B cell (primary cell): ENCODE data around the gene SHQ1. TPM values are rescaled to one million over a fixed set of nuclear protein-coding genes. Genes with fewer than 3 reads are reported as not detected.

Experiments used
- ATAC-seq: fragments of 200-7000 bp; cut with Tn5 transposase; one replicate; pipeline ENCODE4 v1.10.0; 2021; ENCODE audit warnings: low read depth, mild to moderate bottlenecking, moderate number of reproducible peaks, moderate library complexity
- CTCF ChIA-PET: fragments of 350-600 bp; sonication (Branson Sonifier 250); formaldehyde crosslinking; loops from one replicate; lab custom pipeline; 2021; ENCODE audit warnings: antibody characterized with exemption, inconsistent platforms; lab: Charles Lee
- POLR2A ChIA-PET: fragments of 350-600 bp; sonication (Branson Sonifier 250); formaldehyde crosslinking; loops from one replicate; lab custom pipeline; 2021; ENCODE audit warnings: antibody characterized with exemption; lab: Charles Lee
- DNase-seq: peaks from one replicate; pipeline ENCODE4 v3.0.0; 2013
- H2AFZ ChIP-seq: 2 replicates; pipeline ENCODE4 v1.6.1; 2012; ENCODE audit warnings: mild to moderate bottlenecking, low read depth, low read length; ENCODE audit not compliant: insufficient read depth, poor library complexity, severe bottlenecking
- H3K27ac ChIP-seq, 2 donors: 1 replicate in 1 of 2; 2 replicates in 1 of 2; pipeline ENCODE4 v1.5.1; 2012 to 2013; ENCODE audit warnings: low read length in 2 of 2, mild to moderate bottlenecking in 2 of 2, moderate library complexity in 1 of 2
- H3K27me3 ChIP-seq, 4 experiments: fragments of 200-600 bp in 1 of 4; sonication (generic) in 1 of 4; replicated peaks in 1 of 4; 1 replicate in 2 of 4; 2 replicates in 2 of 4; pipeline versions ENCODE4 v1.6.1 to v1.7.0; 2013 to 2016; ENCODE audit warnings: low read length in 3 of 4, mild to moderate bottlenecking in 2 of 4, mixed read lengths in 1 of 4, moderate library complexity in 1 of 4; ENCODE audit not compliant: insufficient read depth in 4 of 4, control insufficient read depth in 3 of 4; ENCODE audit errors: control extremely low read depth in 1 of 4
- H3K36me3 ChIP-seq, 2 experiments: replicated peaks in 1 of 2; 1 replicate in 1 of 2; 2 replicates in 1 of 2; pipeline versions ENCODE4 v1.6.1 to v1.7.1; 2013; ENCODE audit warnings: low read length in 1 of 2; ENCODE audit not compliant: insufficient read depth in 2 of 2, control insufficient read depth in 1 of 2; ENCODE audit errors: control extremely low read depth in 1 of 2, extremely low read depth in 1 of 2
- H3K4me1 ChIP-seq, 2 donors: fragments of 200-600 bp in 1 of 2; sonication (generic) in 1 of 2; 1 replicate in 1 of 2; 2 replicates in 1 of 2; pipeline versions ENCODE4 v1.5.1 to v1.6.1; 2013 to 2017; ENCODE audit warnings: low read length in 2 of 2; ENCODE audit not compliant: control insufficient read depth in 2 of 2, insufficient read depth in 2 of 2
- H3K4me2 ChIP-seq: replicated peaks from 2 replicates; pipeline ENCODE3; 2012; ENCODE audit warnings: mild to moderate bottlenecking, low read depth, low read length; ENCODE audit not compliant: poor library complexity, severe bottlenecking
- H3K4me3 ChIP-seq, 5 experiments: fragments of 200-600 bp in 1 of 5; sonication (generic) in 1 of 5; 1 replicate in 3 of 5; 2 replicates in 2 of 5; pipeline versions ENCODE4 v1.5.1 to v1.7.0; 2011 to 2016; ENCODE audit warnings: low read length in 4 of 5, mild to moderate bottlenecking in 4 of 5, low read depth in 2 of 5, control low read depth in 1 of 5, moderate library complexity in 1 of 5; ENCODE audit not compliant: insufficient read depth in 1 of 5; ENCODE audit errors: control extremely low read depth in 1 of 5, extremely low read depth in 1 of 5
- H3K79me2 ChIP-seq: fragments of 200-600 bp; sonication (generic); one replicate; pipeline ENCODE4 v1.6.0; 2016; ENCODE audit warnings: low read length; ENCODE audit not compliant: control insufficient read depth, insufficient read depth
- H3K9ac ChIP-seq: fragments of 200-600 bp; sonication (generic); 2 replicates; pipeline ENCODE4 v1.6.1; 2017; ENCODE audit warnings: mild to moderate bottlenecking, low read length, moderate library complexity
- H3K9me3 ChIP-seq, 3 donors: one replicate each; pipeline versions ENCODE4 v1.6.1 to v1.7.1; 2013; ENCODE audit warnings: low read length in 2 of 3; ENCODE audit not compliant: control insufficient read depth in 2 of 3, insufficient read depth in 1 of 3; ENCODE audit errors: control extremely low read depth in 1 of 3
- H4K20me1 ChIP-seq: 2 replicates; pipeline ENCODE4 v1.6.0; 2012; ENCODE audit warnings: mild to moderate bottlenecking, low read length; ENCODE audit not compliant: insufficient read depth, control insufficient read depth, poor library complexity, severe bottlenecking
- H3K27ac Mint-ChIP-seq: one replicate; pipeline ENCODE4 v1.8.0; 2021; ENCODE audit warnings: mixed read lengths
- H3K27me3 Mint-ChIP-seq: one replicate; pipeline ENCODE4 v1.8.0; 2021; ENCODE audit warnings: mixed read lengths
- H3K4me1 Mint-ChIP-seq: one replicate; pipeline ENCODE4 v1.8.0; 2021; ENCODE audit warnings: mixed read lengths
- H3K4me3 Mint-ChIP-seq: one replicate; pipeline ENCODE4 v1.8.0; 2021; ENCODE audit warnings: mixed read lengths
- H3K9me3 Mint-ChIP-seq: one replicate; pipeline ENCODE4 v1.8.0; 2022; ENCODE audit warnings: mixed read lengths; ENCODE audit not compliant: insufficient read depth
- CTCF ChIP-seq: fragments of 200-600 bp; IDR thresholded peaks from one replicate; pipeline ENCODE4 v1.8.0; 2022; ENCODE audit warnings: antibody characterized with exemption, mild to moderate bottlenecking
- EZH2 ChIP-seq: IDR thresholded peaks from 2 replicates; pipeline ENCODE4 v1.6.1; 2012; ENCODE audit warnings: borderline replicate concordance, low read depth, mild to moderate bottlenecking, moderate library complexity, low read length; ENCODE audit not compliant: insufficient read depth, poor library complexity, severe bottlenecking
- WGBS: methylation state at CpG from one replicate; pipeline ENCODE4 v1.1.5; 2013; ENCODE audit warnings: missing lambda C conversion rate; ENCODE audit not compliant: insufficient coverage; 5-methylcytosine and 5-hydroxymethylcytosine counted together
- intact Hi-C: fragments of 100-400 bp; cut with micrococcal nuclease; formaldehyde crosslinking; loops from one replicate; pipeline ENCODE4 v1.10.0; 2022
- polyA plus RNA-seq: library from polyadenylated mRNA; depleted of rRNA; stranded (reverse); fragments of >200 nt; gene quantifications from 2 replicates; pipeline ENCODE4 v1.2.3, GENCODE V29; 2012
- total RNA-seq, 2 donors: library from RNA; stranded (reverse); fragments of 120-200 nt in 1 of 2; gene quantifications; 1 replicate in 1 of 2; 2 replicates in 1 of 2; pipeline versions ENCODE4 v1.2.3 to v1.2.4, GENCODE V29; 2013 to 2022

Gene SHQ1
- total and polyA plus RNA-seq, 2 donors (not counting 1 experiment from before 2014, with no cell fraction given) = 3.6 to 32.0 TPM

DNA sequence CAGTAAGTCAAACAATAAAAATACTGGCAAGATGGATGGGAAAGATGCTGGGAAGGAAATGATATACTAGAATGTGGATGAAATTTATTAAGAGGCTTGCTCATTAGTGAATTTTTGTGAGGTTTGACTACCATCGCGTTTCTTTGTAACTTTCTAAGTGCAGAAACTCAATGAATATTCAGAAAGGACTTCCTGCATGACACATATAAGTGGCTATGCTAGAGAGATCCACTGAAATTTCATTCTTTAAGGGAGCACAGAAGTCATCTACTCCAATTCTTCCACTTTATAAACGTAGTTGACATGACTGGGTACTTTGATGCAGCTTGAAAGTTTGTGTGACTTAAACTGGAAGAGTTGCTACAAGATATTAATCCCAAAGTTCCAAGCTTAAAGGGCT lies 88.0 kb downstream of the SHQ1 start:
- WGBS = no CpG with 5 or more reads among the region's 3 CpGs
- no peak overlapping the region for H3K9ac ChIP-seq
- Mint-ChIP-seq H3K4me1 (peaks cover 28% of the 10 kb centered on the region), H3K4me3 (no peak overlapping the region), H3K9me3 (no peaks in the 10 kb centered on the region), H3K27me3 (peaks cover 51% of the 10 kb centered on the region), H3K27ac (no peak overlapping the region)
- H3K27me3 ChIP-seq = peaks cover 0 to 37% (median 18%) of the 10 kb centered on the region in 4 experiments
- H3K9me3 ChIP-seq = no peaks in the 10 kb centered on the region
- H3K4me2 ChIP-seq = no peak overlapping the region
- H3K4me3 ChIP-seq = no peak overlapping the region
- H3K79me2 ChIP-seq = no peaks in the 10 kb centered on the region
- H4K20me1 ChIP-seq = peaks cover 30% of the 10 kb centered on the region
- no peak for TF ChIP-seq EZH2
- no peak for TF ChIP-seq CTCF
- DNase-seq = no peak
- no peak for ATAC-seq
- H3K4me1 ChIP-seq = peaks cover 22 to 28% of the 10 kb centered on the region in 2 donors
- H2AFZ ChIP-seq = no peak overlapping the region
- no peaks in the 10 kb centered on the region for H3K36me3 ChIP-seq
- intact Hi-C loops = no loop called here
- POLR2A ChIA-PET = no interaction called here
- CTCF ChIA-PET = interaction anchor here (1.1 kb wide), 1 partner anchor 93 kb away, joined by 3 read pairs; no protein-coding TSS in a partner anchor
- H3K27ac ChIP-seq = no peak overlapping the region

- Mint-ChIP-seq H3K4me1 (peaks cover 28% of the 10 kb centered on the region), H3K27me3 (peaks cover 59% of the 10 kb centered on the region)
These were observed 91.3 kb downstream of the SHQ1 start for GRCh38 chr3:72756900-72757299.

More at GRCh38 chr3:72756900-72757299, 91.3 kb downstream of the SHQ1 start:
- Histone ChIP-seq H3K4me3 (peak overlapping the region in 4 of 5 experiments; percentile 19 to 55 (median 32)), H3K27me3 (peaks cover 0 to 40% (median 21%) of the 10 kb centered on the region in 4 experiments), H3K79me2 (no peaks in the 10 kb centered on the region), H3K4me2 (peak overlapping the region; percentile 83), H2AFZ (no peak overlapping the region), H3K9me3 (no peaks in the 10 kb centered on the region), H4K20me1 (peaks cover 17% of the 10 kb centered on the region), H3K36me3 (no peaks in the 10 kb centered on the region), H3K4me1 (peaks cover 22 to 28% of the 10 kb centered on the region in 2 donors), H3K27ac (no peak overlapping the region), H3K9ac (peak overlapping the region; percentile 40)
- DNase-seq (peak; percentile 84), ATAC-seq (peak; percentile 98)
- H3K9me3 Mint-ChIP-seq = no peaks in the 10 kb centered on the region
- ChIA-PET POLR2A (interaction anchor here (0.6 kb wide), 1 partner anchor 16 kb away, joined by 4 read pairs; no protein-coding TSS in a partner anchor), CTCF (no interaction called here)
- TF ChIP-seq CTCF (no peak), EZH2 (no peak)
- intact Hi-C loops = loop anchor here (2.0 to 10.0 kb wide), 4 partner anchors 16 to 882 kb away; partner anchors contain the start of gene RYBP
- WGBS = 0% methylated on average over 1 of the region's 3 CpGs
- peak overlapping the region; percentile 61 for H3K4me3 Mint-ChIP-seq
- H3K27ac Mint-ChIP-seq = peak overlapping the region; percentile 22
